GF-D8 (cell line): ENCODE measurements around the gene CLK2.
"Not testable (repeated sequence)": the region's sequence is repeated elsewhere in the genome, so short reads cannot be mapped to it uniquely, and the experiment has no call there.

Experiments
- DNase-seq: peaks from one replicate; lab custom pipeline; 2025; lab: John Stamatoyannopoulos, UW

The CLK2 gene

GRCh38 chr1:155267373-155267772 lies 5.9 kb downstream of the CLK2 start:
- DNase-seq = no peak

GRCh38 chr1:155266553-155266952 lies 6.8 kb downstream of the CLK2 start:
- DNase-seq = no peak

- no peak for DNase-seq
These were observed 10.2 kb downstream of the CLK2 start for GRCh38 chr1:155263067-155263466.

GRCh38 chr1:155261852-155262673 lies 11.2 kb downstream of the CLK2 start, which contains the start of gene SCAMP3:
Gene SCAMP3 (minus strand): TSS chr1:155262360. CDS start chr1:155262151, 209 bp downstream.
- DNase-seq = peak; percentile 90

- DNase-seq = no peak
These were observed 11.8 kb downstream of the CLK2 start for GRCh38 chr1:155261493-155261851.

- no peak for DNase-seq
These were observed 13.0 kb downstream of the CLK2 start for GRCh38 chr1:155260276-155260675.

GRCh38 chr1:155256058-155256852 lies 17.0 kb downstream of the CLK2 start:
- DNase-seq = no peak

- no peak for DNase-seq
These were observed 17.9 kb downstream of the CLK2 start, which contains the start of gene ENTREP3 for GRCh38 chr1:155255243-155256007. Gene ENTREP3 (minus strand): TSS chr1:155255483. CDS start chr1:155254877, 606 bp downstream.

- DNase-seq = no peak
These were observed 18.5 kb downstream of the CLK2 start for GRCh38 chr1:155254714-155255242.

GRCh38 chr1:155254228-155254713 lies 19.0 kb downstream of the CLK2 start:
- DNase-seq = no peak

GRCh38 chr1:155253797-155254196 lies 19.5 kb downstream of the CLK2 start:
- DNase-seq = no peak

GRCh38 chr1:155253208-155253607 lies 20.1 kb downstream of the CLK2 start:
- no peak for DNase-seq

- no peak for DNase-seq
These were observed 21.7 kb downstream of the CLK2 start for GRCh38 chr1:155251566-155251965.

GRCh38 chr1:155250633-155251449 lies 22.5 kb downstream of the CLK2 start:
- peak; percentile 66 for DNase-seq

- DNase-seq = no peak
These were observed 23.1 kb downstream of the CLK2 start for GRCh38 chr1:155250246-155250632.

- no peak for DNase-seq
These were observed 25.4 kb downstream of the CLK2 start for GRCh38 chr1:155247667-155248553.

- not testable (repeated sequence) for DNase-seq
These were observed 26.5 kb downstream of the CLK2 start for GRCh38 chr1:155246796-155247195.

GRCh38 chr1:155245163-155245524 lies 28.2 kb downstream of the CLK2 start:
- no peak for DNase-seq

GRCh38 chr1:155244368-155245162 lies 28.7 kb downstream of the CLK2 start:
- peak; percentile 98 for DNase-seq
